Stimulated activated CD8-positive, alpha-beta memory T cell treated with anti-CD3 and anti-CD28 coated beads, Interleukin-2, amount 100 ng/mL, for 1 hour (primary cell): Measurements from ENCODE around the gene PAPSS1.
"Not testable (repeated sequence)": the region's sequence is repeated elsewhere in the genome, so short reads cannot be mapped to it uniquely, and the experiment has no call there.

Experiments
- DNase-seq, 2 donors: peaks; one replicate each; pipeline ENCODE4 v3.0.0-alpha.2; 2020; ENCODE audit warnings: low read depth in 2 of 2

The PAPSS1 gene

DNA sequence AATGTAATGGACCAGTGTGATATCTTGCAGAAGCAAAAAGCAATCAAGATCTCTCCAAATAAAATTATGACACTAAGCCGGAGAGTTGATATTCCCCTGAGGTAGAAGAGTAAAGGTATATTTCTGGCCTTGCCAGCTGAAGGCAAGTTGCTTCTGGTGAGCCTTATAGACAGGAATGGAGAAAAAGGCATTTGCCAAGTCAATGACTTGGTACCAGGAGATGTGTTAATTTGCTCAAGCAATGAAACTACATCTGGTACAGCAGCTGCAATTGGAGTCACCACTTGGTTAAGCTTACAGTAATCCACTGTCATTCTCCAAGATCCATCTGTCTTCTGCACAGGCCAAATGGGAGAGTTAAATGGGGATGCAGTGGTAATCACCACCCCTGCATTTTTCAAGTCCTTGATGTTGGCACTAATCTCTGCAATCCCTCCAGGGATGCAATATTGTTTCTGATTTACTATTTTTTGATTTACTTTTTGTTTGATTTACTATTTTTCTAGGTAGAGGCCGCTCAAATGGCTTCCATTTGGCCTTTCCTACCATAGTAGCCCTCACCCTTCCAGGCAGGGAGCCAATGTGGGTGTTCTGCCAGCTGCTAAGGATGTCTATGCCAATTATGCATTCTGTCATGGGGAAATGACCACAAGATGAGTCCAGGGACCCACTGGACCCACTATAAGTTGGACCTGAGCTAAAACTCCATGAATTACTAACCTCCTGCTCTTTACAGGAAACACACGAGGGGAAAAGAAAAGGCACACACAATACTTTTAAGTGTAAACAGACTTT lies 6.3 kb upstream of the PAPSS1 start:
- DNase-seq = not testable (repeated sequence)

DNA sequence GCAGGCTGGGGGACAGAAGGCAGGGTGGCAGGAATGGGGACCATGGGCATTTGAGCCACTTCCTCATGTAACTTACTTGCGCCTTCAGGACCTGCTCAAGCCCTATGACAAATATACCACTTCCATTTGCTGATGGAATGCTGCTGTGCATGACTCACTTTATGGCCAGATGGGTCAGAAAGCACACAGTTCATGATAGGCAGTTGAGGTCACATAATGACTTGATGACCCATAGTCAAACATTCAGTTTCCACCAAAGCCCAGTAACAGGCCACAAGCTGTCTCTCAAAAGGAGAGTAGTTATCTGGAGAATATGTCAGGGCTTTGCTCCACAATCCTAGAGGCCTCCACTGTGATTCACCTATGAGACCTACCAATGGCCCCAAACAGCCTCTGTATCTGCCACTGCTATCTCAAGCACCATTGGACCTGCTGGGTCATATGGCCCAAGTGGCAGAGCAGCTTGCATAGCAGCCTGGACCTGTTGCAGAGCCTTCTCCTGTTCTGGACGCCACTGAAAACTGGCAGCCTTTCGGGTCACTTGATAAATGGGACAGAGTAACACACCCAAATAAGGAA lies 5.3 kb upstream of the PAPSS1 start:
- no peak for DNase-seq

GRCh38 chr4:107723331-107723730 lies 3.3 kb upstream of the PAPSS1 start:
- not testable (repeated sequence) for DNase-seq

DNA sequence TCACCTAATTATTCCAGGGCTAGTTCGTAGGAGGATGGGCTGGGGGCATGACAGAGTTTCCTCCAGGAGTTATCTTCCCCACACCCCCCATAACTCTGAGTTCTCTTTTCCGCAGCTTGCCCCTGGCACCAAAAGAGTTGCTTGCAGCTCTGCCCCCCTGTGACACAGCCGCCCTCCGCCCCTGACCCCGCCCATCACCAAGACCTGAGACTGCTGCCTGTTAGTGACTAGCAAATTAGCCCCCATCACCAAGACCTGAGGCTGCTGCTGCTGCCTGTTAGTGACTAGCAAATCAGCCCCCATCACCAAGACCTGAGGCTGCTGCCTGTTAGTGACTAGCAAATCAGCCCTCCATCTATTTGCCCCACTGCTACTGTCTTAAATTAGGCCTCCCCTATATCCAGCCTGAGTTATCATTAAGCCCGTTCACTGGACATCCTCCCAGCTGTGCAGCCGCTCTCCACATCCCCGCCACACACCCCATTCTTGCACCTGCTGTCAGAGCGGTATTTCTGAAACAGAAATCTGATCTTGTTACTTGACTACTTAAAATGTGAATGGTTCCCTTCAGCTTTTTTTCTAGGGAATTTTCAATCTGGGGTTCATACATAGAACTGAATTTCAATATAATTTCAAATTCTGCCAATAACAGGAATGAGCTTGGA lies 1.5 kb upstream of the PAPSS1 start:
- peak; percentile 16 to 30 for DNase-seq

DNA sequence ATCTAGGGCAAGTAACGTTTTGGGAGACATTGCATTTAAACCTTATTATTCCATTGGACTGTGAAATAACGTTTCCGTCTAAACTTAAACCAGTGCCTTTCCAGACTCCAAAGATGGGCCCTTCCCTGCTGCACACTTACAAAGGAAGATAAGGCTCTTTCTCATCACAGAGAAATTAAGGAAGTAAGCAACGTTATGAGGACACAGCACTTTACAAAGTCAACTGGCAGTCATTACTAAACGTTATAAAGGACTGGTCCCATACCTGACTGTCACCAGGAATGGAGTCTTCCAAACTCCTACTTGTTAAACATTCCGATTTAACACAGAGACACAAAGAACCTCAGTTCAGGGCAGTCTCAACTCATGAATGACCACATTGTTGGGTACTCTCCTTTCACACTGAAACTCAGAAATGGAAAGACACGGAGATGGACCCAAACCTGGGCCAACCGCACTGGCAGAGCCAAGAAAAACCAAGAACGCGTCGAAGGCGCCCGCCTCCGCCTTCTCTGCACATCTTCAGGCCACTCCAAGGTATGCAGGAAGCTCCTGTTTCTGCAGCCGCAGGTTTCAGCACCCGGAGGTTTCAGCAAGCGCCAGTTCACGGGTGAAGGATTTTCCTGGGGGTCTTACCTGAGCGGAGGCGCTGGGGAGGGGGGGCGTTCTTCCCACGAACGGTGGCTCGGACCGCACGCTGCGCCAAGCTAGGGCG lies 670 bp downstream of the PAPSS1 start:
- no peak for DNase-seq

GRCh38 chr4:107718351-107718965 lies 1.6 kb downstream of the PAPSS1 start:
- no peak for DNase-seq

DNA sequence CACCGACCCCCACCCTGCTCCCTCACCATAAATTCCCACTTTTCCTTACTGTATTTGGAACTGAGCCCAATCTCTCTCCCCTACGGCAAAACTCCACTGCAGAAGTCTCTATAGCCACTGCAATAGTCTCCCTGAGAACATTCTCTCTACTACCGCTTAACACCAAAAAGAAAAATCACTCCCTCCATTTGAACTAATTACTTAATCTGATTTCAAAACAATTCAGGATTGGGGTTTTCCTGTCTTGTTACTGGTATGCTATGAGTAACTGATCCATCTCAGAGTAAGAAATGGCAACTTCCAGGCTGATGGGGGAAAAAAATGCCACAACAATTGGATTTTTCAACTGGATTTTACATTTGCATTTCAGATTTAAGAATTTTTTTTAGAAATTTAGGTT lies 5.8 kb downstream of the PAPSS1 start:
- DNase-seq = no peak

DNA sequence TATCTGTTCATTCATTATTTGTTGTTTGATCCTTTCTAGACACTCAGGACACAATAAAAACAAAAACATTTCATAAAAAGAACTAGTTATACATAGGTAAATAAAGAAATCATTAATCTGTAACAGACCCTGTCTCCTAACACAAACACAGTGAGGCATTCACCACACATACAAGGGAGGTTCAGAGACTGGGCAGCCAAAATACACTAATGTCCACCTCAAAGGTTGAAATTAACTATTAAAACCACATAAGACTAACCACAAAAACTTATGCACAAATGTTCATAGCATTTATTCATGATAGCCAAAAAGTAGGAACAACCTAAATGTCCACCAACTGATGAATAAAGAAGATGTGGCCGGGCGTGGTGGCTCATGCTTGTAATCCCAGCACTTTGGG lies 7.8 kb downstream of the PAPSS1 start:
- no peak for DNase-seq

DNA sequence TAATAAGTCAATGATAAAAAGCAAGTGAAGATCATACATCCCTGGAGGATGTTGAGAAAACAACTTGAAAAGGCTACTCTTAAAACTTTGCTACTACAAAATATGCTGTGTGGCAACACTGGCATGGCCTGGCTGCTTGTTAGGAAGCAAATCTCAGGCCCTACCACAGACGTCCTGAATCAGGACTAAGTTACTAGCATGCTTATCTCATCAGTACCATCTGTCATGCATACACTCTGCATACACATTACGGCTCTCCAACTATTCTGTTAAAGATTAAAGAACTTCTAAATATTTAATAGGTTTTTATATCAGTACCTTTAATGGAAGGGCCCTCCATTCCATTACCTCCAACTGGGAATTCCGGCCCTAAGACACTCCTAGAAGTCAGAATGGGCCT lies 8.2 kb downstream of the PAPSS1 start:
- DNase-seq = no peak

GRCh38 chr4:107710493-107711459 lies 9.3 kb downstream of the PAPSS1 start:
- DNase-seq = no peak

- no peak for DNase-seq
These were observed 10.1 kb downstream of the PAPSS1 start for GRCh38 chr4:107709916-107710315.

GRCh38 chr4:107708225-107708624 lies 11.8 kb downstream of the PAPSS1 start:
- no peak for DNase-seq

GRCh38 chr4:107705742-107706556 lies 14.1 kb downstream of the PAPSS1 start:
- no peak for DNase-seq

DNA sequence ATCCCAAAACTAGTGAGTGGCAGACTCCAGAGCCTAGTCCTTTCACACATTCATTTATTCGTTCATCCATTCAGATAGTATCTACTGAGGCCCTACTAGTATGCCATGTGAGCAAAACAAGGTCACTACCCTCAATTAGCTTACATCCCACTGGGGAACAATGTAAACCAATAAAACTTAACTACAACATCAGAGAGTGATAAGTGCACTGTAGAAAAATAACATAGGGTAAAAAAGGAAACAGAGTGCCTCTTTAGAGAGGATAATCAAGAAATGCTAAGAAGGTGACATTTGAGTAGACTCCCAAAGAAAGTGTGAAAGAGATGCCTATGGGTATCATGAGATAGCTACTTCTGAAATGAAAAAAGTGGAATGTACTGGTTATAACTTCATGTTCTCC lies 18.5 kb downstream of the PAPSS1 start:
- DNase-seq = no peak

DNA sequence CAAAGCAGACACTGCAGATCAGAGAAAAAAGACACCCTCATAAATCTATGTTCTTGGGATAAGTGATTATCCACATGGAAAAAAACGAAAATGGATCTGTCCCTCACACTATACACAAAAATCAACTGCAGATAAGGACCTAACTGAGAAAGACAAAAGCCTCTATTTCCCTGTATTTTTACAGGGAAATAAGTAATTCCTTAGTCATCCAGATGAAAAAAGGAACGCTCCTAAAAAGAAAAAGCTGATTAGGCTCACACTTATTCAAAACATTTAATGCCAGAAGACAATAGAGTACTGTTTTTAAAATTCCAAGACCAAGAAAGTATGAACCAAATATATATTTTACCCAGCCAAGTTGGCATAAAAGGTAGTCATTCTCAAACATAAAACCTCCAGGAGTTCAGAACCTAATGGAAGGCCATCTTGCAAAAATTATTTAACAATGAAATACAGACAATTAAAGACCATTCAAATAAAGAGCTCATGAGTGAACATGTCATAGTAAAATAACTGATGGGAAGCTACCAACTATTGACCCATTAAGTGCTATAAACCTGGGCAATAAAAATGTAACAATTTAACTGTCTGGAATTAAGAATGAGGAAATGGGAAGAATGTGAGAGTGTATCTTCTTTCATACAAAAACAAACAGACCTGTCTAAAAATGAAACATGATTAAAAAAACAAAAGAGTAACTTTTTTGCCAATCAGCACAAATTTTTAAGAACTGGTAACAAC lies 20.4 kb downstream of the PAPSS1 start:
- DNase-seq = no peak

DNA sequence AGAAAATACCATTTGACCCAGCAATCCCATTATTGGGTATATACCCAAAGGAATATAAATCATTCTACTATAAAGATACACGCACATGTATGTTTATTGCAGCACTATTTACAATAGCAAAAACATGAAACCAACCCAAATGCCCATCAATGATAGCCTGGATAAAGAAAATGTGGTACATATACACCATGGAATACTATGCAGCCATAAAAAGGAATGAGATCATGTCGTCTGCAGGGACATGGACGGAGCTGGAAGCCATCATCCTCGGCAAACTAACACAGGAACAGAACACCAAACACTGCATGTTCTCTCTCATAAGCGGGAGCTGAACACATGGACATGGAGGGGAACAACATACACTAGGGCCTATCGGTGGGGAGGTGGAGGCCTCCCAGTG lies 23.8 kb downstream of the PAPSS1 start:
- DNase-seq = not testable (repeated sequence)

DNA sequence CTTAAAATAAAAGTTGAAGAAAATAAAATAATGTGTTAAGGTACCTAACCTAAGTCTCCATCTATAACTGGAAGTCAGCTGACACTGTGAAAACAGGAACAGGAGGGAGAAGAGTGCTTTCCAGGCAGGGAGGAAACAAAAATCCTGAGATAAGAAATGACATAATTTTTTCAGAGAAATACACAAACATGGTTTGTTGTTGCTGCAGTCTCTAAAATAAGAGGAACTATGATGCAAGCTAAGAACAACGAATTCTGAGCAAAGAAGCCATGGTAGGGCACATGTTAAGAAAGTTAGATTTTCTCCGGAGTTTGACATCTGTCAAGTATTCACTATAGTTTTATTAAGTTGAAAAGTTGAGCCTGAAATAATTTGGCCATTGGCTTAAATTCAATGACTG lies 26.9 kb downstream of the PAPSS1 start:
- no peak for DNase-seq

- no peak for DNase-seq
These were observed 27.8 kb downstream of the PAPSS1 start for GRCh38 chr4:107692202-107692601.

GRCh38 chr4:107691378-107691777 lies 28.7 kb downstream of the PAPSS1 start:
- DNase-seq = no peak
